ENCODE data around the gene TWF2.

Gene TWF2

GRCh38 chr3:52253314-52254304 lies 14.7 kb upstream of the TWF2 start:
- no peak for DNase-seq (ENCODE audit: low read depth, low spot score)
- TF ChIP-seq EZH2 (IDR thresholded peaks at IDR 0.05) (no peak), POLR2AphosphoS5 (IDR thresholded peaks at IDR 0.05; ENCODE audit: borderline replicate concordance, low read depth, low read length) (0 out of 2 replicates have a peak, but pooled peaks have one; percentile 13), FOXP2 (optimal IDR thresholded peaks at IDR 0.05; ENCODE audit: control extremely low read depth, extremely low read length, insufficient read depth) (no peak)
- H3K9me3 ChIP-seq (ENCODE audit: low read depth, low read length): no peaks in the 10 kb centered on the region
- no peak overlapping the region for H3K4me3 ChIP-seq
- no peak overlapping the region for H3K27ac ChIP-seq
- no peak overlapping the region for H3K9ac ChIP-seq (ENCODE audit: insufficient read length)
- H3K36me3 ChIP-seq (ENCODE audit: insufficient read depth, low read length): peaks cover 41% of the 10 kb centered on the region

DNA sequence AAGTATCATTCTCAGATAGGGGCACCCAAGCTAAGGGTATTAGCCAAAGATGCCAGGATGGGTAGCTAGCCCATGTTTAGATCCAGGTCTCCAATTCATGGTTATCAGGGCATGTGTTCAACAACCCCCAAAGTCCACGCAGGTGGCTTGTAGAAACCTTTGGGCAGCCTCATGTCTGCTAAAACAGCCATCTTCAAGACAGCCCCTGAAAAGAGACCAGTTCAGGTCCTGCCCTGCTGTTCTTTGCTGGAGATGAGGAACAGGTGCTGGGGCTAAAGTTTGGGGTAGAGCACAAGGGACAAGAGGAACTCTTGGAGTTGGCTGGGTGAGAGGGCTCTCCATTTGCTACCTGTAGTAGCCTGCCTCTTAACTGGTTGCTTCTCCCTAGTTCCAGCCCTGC lies 11.2 kb upstream of the TWF2 start:
- Histone ChIP-seq H3K9ac (ENCODE audit: insufficient read length) (no peak overlapping the region), H3K27ac (no peak overlapping the region), H3K4me3 (no peak overlapping the region), H3K9me3 (ENCODE audit: low read depth, low read length) (no peaks in the 10 kb centered on the region), H3K36me3 (ENCODE audit: insufficient read depth, low read length) (peaks cover 10% of the 10 kb centered on the region; the same call in 1 of the 2 replicates)
- DNase-seq (ENCODE audit: low read depth, low spot score): no peak
- TF ChIP-seq FOXP2 (optimal IDR thresholded peaks at IDR 0.05; ENCODE audit: control extremely low read depth, extremely low read length, insufficient read depth) (no peak), POLR2AphosphoS5 (IDR thresholded peaks at IDR 0.05; ENCODE audit: borderline replicate concordance, low read depth, low read length) (no peak), EZH2 (IDR thresholded peaks at IDR 0.05) (no peak)

- peaks cover 10% of the 10 kb centered on the region; the same call in 1 of the 2 replicates for H3K36me3 ChIP-seq (ENCODE audit: insufficient read depth, low read length)
Observed at GRCh38 chr3:52249683-52250082, 10.7 kb upstream of the TWF2 start.

DNA sequence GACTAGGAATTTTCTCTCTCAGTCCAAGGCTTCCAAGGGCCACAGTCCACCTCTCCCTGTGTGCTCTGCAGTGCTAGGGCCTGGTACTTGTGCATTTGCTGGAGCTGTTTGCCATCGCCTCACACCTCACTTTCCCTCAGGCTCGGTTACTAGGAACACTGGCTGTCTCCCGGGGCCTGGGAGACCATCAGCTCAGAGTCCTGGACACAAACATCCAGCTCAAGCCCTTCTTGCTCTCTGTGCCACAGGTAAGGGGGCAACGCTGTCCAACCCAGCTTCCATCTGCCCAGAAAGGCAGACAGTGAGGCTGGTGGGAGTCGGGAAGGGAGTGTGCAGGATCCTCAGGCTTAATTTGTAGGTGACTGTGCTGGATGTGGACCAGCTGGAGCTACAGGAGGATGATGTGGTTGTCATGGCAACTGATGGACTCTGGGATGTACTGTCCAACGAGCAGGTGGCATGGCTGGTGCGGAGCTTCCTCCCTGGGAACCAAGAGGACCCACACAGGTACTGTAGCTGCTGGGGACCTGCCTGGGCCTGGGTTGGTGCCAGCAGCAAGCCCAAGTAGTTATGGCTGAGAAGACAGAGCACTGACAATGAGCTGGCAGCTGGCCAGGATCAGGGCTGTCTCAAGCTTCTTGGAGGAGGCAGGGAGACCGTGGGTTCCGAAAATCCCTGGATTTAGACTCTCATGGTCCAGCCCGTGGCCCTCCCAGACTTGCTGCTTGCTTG lies 10.0 kb upstream of the TWF2 start:
- H3K27ac ChIP-seq: no peak overlapping the region
- H3K36me3 ChIP-seq (ENCODE audit: insufficient read depth, low read length): peaks cover 5% of the 10 kb centered on the region; the same call in 1 of the 2 replicates
- no peak overlapping the region for H3K9ac ChIP-seq (ENCODE audit: insufficient read length)
- H3K4me3 ChIP-seq: no peak overlapping the region
- no peaks in the 10 kb centered on the region for H3K9me3 ChIP-seq (ENCODE audit: low read depth, low read length)
- DNase-seq (ENCODE audit: low read depth, low spot score): no peak
- no peak for TF ChIP-seq FOXP2 (optimal IDR thresholded peaks at IDR 0.05; ENCODE audit: control extremely low read depth, extremely low read length, insufficient read depth)
- TF ChIP-seq POLR2AphosphoS5 (IDR thresholded peaks at IDR 0.05; ENCODE audit: borderline replicate concordance, low read depth, low read length): 0 out of 2 replicates have a peak, but pooled peaks have one; percentile 9

More at GRCh38 chr3:52249683-52250082, 10.7 kb upstream of the TWF2 start:
- TF ChIP-seq FOXP2 (optimal IDR thresholded peaks at IDR 0.05; ENCODE audit: control extremely low read depth, extremely low read length, insufficient read depth): no peak
- Histone ChIP-seq H3K4me3 (no peak overlapping the region), H3K9me3 (ENCODE audit: low read depth, low read length) (no peaks in the 10 kb centered on the region), H3K27ac (no peak overlapping the region), H3K9ac (ENCODE audit: insufficient read length) (no peak overlapping the region)
- DNase-seq (ENCODE audit: low read depth, low spot score): no peak

GRCh38 chr3:52248165-52248541 lies 9.2 kb upstream of the TWF2 start:
- no peaks in the 10 kb centered on the region; the same call in 1 of the 2 replicates for H3K36me3 ChIP-seq (ENCODE audit: insufficient read depth, low read length)
- H3K27ac ChIP-seq: no peak overlapping the region

DNA sequence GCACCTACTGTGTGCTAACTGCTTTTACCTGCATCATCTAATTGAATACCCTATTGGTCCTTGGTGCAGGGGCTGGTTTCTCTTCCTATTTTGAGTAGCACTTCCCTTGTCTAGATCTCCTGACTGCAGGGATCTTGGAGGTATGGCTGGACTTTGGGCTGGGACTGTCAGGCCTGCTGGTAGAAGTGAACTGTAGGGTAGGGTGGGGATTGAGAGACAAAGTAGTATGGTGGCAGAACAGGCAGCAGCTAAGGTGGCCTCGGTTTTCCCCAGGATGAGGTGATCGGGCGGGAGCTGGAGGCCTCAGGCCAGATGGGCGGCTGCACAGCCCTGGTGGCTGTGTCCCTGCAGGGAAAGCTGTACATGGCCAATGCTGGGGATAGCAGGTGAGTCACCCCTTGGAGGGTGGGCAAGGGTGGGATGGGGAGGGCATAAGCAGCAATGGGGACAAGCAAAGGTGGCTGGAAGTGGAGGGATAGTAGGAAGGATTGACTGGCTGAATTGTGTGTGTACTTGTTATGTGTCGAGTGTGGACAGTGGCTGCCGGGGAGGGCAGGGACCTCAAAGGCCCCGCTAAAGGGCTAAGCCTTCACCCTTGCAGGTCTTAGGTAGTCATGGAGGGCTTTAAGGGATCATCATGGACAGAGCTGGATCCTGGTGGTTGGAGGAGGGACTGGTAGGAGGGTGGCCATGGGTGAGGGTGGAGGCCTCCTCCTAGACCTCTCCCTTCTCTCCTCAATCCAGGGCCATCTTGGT lies 8.6 kb upstream of the TWF2 start:
- H3K27ac ChIP-seq: no peak overlapping the region
- TF ChIP-seq POLR2AphosphoS5 (IDR thresholded peaks at IDR 0.05; ENCODE audit: borderline replicate concordance, low read depth, low read length) (no peak), EZH2 (IDR thresholded peaks at IDR 0.05) (no peak), FOXP2 (optimal IDR thresholded peaks at IDR 0.05; ENCODE audit: control extremely low read depth, extremely low read length, insufficient read depth) (no peak)
- no peak overlapping the region for H3K4me3 ChIP-seq
- no peak for DNase-seq (ENCODE audit: low read depth, low spot score)
- H3K9me3 ChIP-seq (ENCODE audit: low read depth, low read length): no peaks in the 10 kb centered on the region
- H3K9ac ChIP-seq (ENCODE audit: insufficient read length): no peak overlapping the region
- no peaks in the 10 kb centered on the region for H3K36me3 ChIP-seq (ENCODE audit: insufficient read depth, low read length)

More at GRCh38 chr3:52248165-52248541, 9.2 kb upstream of the TWF2 start:
- no peak for DNase-seq (ENCODE audit: low read depth, low spot score)
- TF ChIP-seq POLR2AphosphoS5 (IDR thresholded peaks at IDR 0.05; ENCODE audit: borderline replicate concordance, low read depth, low read length) (no peak), FOXP2 (optimal IDR thresholded peaks at IDR 0.05; ENCODE audit: control extremely low read depth, extremely low read length, insufficient read depth) (no peak), EZH2 (IDR thresholded peaks at IDR 0.05) (no peak)
- Histone ChIP-seq H3K9me3 (ENCODE audit: low read depth, low read length) (no peaks in the 10 kb centered on the region), H3K4me3 (no peak overlapping the region), H3K9ac (ENCODE audit: insufficient read length) (no peak overlapping the region)

GRCh38 chr3:52246728-52247408 lies 7.9 kb upstream of the TWF2 start:
- Histone ChIP-seq H3K27ac (no peak overlapping the region), H3K9ac (ENCODE audit: insufficient read length) (no peak overlapping the region), H3K36me3 (ENCODE audit: insufficient read depth, low read length) (no peaks in the 10 kb centered on the region), H3K4me3 (no peak overlapping the region), H3K9me3 (ENCODE audit: low read depth, low read length) (no peaks in the 10 kb centered on the region)
- TF ChIP-seq FOXP2 (optimal IDR thresholded peaks at IDR 0.05; ENCODE audit: control extremely low read depth, extremely low read length, insufficient read depth) (no peak), EZH2 (IDR thresholded peaks at IDR 0.05) (no peak), POLR2AphosphoS5 (IDR thresholded peaks at IDR 0.05; ENCODE audit: borderline replicate concordance, low read depth, low read length) (no peak)
- no peak for DNase-seq (ENCODE audit: low read depth, low spot score)

All from SK-N-MC (cell line).